Caco-2 (cell line): ENCODE measurements around the gene COP1. TPM values are rescaled to one million over a fixed set of nuclear protein-coding genes. Genes with fewer than 3 reads are reported as not detected.

ENCODE experiments used
- BruUV-seq: library from RNA; stranded (reverse); fragments of 400-500 nt; replicated peaks from 2 replicates; lab custom pipeline; 2021; lab: Mats Ljungman, UMichigan
- CTCF ChIA-PET: fragments of 300-600 bp; sonication (Branson Sonifier 250); formaldehyde crosslinking; loops from one replicate; lab custom pipeline; 2022; ENCODE audit warnings: antibody characterized with exemption; lab: Charles Lee
- POLR2A ChIA-PET: fragments of 300-600 bp; sonication (Branson Sonifier 250); formaldehyde crosslinking; loops from one replicate; lab custom pipeline; 2022; ENCODE audit warnings: antibody characterized with exemption; lab: Charles Lee
- DNase-seq, 2 experiments: peaks; one replicate each; pipeline versions ENCODE4 v3.0.0 to v3.0.0-alpha.2; 2020 to 2022
- H3K27me3 ChIP-seq: replicated peaks from 2 replicates; pipeline ENCODE4 v1.6.0; 2011; ENCODE audit warnings: low read length; ENCODE audit not compliant: control insufficient read depth, insufficient read depth
- H3K36me3 ChIP-seq: 2 replicates; pipeline ENCODE4 v1.5.1; 2011; ENCODE audit warnings: low read length; ENCODE audit not compliant: control insufficient read depth, insufficient read depth
- H3K4me1 ChIP-seq: fragments of 250-450 bp; sonication (Bioruptor Pico); 2 replicates; pipeline ENCODE4 v1.5.1; 2020; ENCODE audit warnings: mild to moderate bottlenecking
- H3K4me3 ChIP-seq: 2 replicates; pipeline ENCODE4 v1.5.1; 2011; ENCODE audit warnings: low read depth, mild to moderate bottlenecking, control low read depth, low read length
- H3K9me3 ChIP-seq: fragments of 250-450 bp; sonication (Bioruptor Pico); 2 replicates; pipeline ENCODE4 v1.5.1; 2020; ENCODE audit warnings: mild to moderate bottlenecking, moderate library complexity
- H3K27ac Mint-ChIP-seq: one replicate; pipeline ENCODE4 v1.8.0; 2022; ENCODE audit warnings: mixed read lengths; ENCODE audit not compliant: unreplicated experiment
- H3K27me3 Mint-ChIP-seq: one replicate; pipeline ENCODE4 v1.8.0; 2022; ENCODE audit warnings: mixed read lengths; ENCODE audit not compliant: insufficient read depth, unreplicated experiment
- H3K36me3 Mint-ChIP-seq: one replicate; pipeline ENCODE4 v1.8.0; 2022; ENCODE audit warnings: mild to moderate bottlenecking, mixed read lengths; ENCODE audit not compliant: insufficient read depth, unreplicated experiment
- H3K4me1 Mint-ChIP-seq: one replicate; pipeline ENCODE4 v1.8.0; 2022; ENCODE audit warnings: low read depth, mixed read lengths; ENCODE audit not compliant: unreplicated experiment
- H3K4me3 Mint-ChIP-seq: one replicate; pipeline ENCODE4 v1.8.0; 2022; ENCODE audit warnings: mild to moderate bottlenecking, moderate library complexity, mixed read lengths; ENCODE audit not compliant: unreplicated experiment
- H3K9me3 Mint-ChIP-seq: one replicate; pipeline ENCODE4 v1.8.0; 2022; ENCODE audit warnings: mixed read lengths; ENCODE audit not compliant: unreplicated experiment
- intact Hi-C: fragments of 100-400 bp; cut with micrococcal nuclease; formaldehyde crosslinking; loops from one replicate; pipeline ENCODE4 v1.10.0; 2022; ENCODE audit not compliant: unreplicated experiment
- total RNA-seq: library from RNA; stranded (reverse); gene quantifications from 2 replicates; pipeline ENCODE4 v1.2.3, GENCODE V29; 2022
- TF ChIP-seq, protein P1 (sequence below), 2 experiments: fragments of 200-600 bp in 1 of 2; IDR thresholded peaks; 1 replicate in 1 of 2; 2 replicates in 1 of 2; pipeline versions ENCODE4 v1.5.1 to v1.8.0; 2011 to 2022; ENCODE audit warnings: antibody characterized with exemption in 1 of 2, control low read depth in 1 of 2, inconsistent platforms in 1 of 2, low read depth in 1 of 2, low read length in 1 of 2, mild to moderate bottlenecking in 1 of 2, moderate library complexity in 1 of 2; ENCODE audit not compliant: insufficient read depth in 1 of 2, severe bottlenecking in 1 of 2, unreplicated experiment in 1 of 2

The COP1 gene
- total RNA-seq, 1 experiment from 2014 or later = 46.9 TPM

- Histone ChIP-seq H3K4me1 (0 out of 2 replicates have a peak, but pooled peaks cover 5% of the 10 kb centered on the region), H3K36me3 (no peaks in the 10 kb centered on the region), H3K9me3 (peaks cover 9% of the 10 kb centered on the region), H3K4me3 (no peak overlapping the region), H3K27me3 (no peaks in the 10 kb centered on the region)
- no peaks in the 10 kb centered on the region for H3K36me3 Mint-ChIP-seq
- H3K4me1 Mint-ChIP-seq = no peaks in the 10 kb centered on the region
- no TSS peak for BruUV-seq
- no peak for DNase-seq
- H3K4me3 Mint-ChIP-seq = no peak overlapping the region
- ChIA-PET CTCF (no interaction called here), POLR2A (no interaction called here)
- H3K27ac Mint-ChIP-seq = no peak overlapping the region
- TF ChIP-seq, protein P1, sequence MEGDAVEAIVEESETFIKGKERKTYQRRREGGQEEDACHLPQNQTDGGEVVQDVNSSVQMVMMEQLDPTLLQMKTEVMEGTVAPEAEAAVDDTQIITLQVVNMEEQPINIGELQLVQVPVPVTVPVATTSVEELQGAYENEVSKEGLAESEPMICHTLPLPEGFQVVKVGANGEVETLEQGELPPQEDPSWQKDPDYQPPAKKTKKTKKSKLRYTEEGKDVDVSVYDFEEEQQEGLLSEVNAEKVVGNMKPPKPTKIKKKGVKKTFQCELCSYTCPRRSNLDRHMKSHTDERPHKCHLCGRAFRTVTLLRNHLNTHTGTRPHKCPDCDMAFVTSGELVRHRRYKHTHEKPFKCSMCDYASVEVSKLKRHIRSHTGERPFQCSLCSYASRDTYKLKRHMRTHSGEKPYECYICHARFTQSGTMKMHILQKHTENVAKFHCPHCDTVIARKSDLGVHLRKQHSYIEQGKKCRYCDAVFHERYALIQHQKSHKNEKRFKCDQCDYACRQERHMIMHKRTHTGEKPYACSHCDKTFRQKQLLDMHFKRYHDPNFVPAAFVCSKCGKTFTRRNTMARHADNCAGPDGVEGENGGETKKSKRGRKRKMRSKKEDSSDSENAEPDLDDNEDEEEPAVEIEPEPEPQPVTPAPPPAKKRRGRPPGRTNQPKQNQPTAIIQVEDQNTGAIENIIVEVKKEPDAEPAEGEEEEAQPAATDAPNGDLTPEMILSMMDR (IDR thresholded peaks at IDR 0.05; ENCODE audit: insufficient read depth in 1 of 2, low read depth in 1 of 2, low read length in 1 of 2, severe bottlenecking in 1 of 2, unreplicated experiment in 1 of 2) = no peak
- peaks cover 24% of the 10 kb centered on the region for H3K9me3 Mint-ChIP-seq
- no peaks in the 10 kb centered on the region for H3K27me3 Mint-ChIP-seq
- intact Hi-C loops = no loop called here
Observed at GRCh38 chr1:175914115-175914514, 293.0 kb downstream of the COP1 start.

DNA sequence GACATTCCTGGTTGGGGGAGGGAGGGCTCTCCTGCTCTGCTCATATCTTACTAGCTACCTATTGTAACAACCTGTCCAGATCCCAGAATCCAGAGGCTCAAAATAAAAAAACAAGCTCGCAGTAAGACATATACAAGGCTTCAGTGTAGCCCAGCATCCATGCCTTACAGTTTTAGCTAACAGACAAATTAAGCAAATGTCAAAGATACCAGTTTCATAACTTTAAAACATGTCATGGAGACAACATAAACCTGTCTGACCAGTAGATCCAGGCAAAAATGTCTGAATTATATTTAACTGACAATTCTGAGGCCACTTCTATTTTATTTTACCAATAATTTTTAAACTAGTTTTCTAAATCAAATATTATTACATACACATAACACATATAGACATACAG lies 295.9 kb downstream of the COP1 start:
- BruUV-seq = no TSS peak
- H3K27me3 Mint-ChIP-seq = no peaks in the 10 kb centered on the region
- H3K36me3 Mint-ChIP-seq = no peaks in the 10 kb centered on the region
- no peaks in the 10 kb centered on the region for H3K36me3 ChIP-seq
- H3K4me1 ChIP-seq = no peaks in the 10 kb centered on the region
- peaks cover 9% of the 10 kb centered on the region for H3K9me3 ChIP-seq
- intact Hi-C loops = no loop called here
- H3K27me3 ChIP-seq = no peaks in the 10 kb centered on the region
- no peak overlapping the region for H3K4me3 Mint-ChIP-seq
- CTCF ChIA-PET = no interaction called here
- peaks cover 25% of the 10 kb centered on the region for H3K9me3 Mint-ChIP-seq
- H3K27ac Mint-ChIP-seq = no peak overlapping the region
- no peak for DNase-seq
- H3K4me1 Mint-ChIP-seq = no peaks in the 10 kb centered on the region
- no peak overlapping the region for H3K4me3 ChIP-seq
- TF ChIP-seq, protein P1 (IDR thresholded peaks at IDR 0.05; ENCODE audit: insufficient read depth in 1 of 2, low read depth in 1 of 2, low read length in 1 of 2, severe bottlenecking in 1 of 2, unreplicated experiment in 1 of 2) = no peak
- POLR2A ChIA-PET = no interaction called here

- no peak for DNase-seq
- Histone ChIP-seq H3K9me3 (peaks cover 4% of the 10 kb centered on the region), H3K36me3 (no peaks in the 10 kb centered on the region), H3K4me1 (no peaks in the 10 kb centered on the region), H3K4me3 (no peak overlapping the region), H3K27me3 (no peaks in the 10 kb centered on the region)
- TF ChIP-seq, protein P1 (IDR thresholded peaks at IDR 0.05; ENCODE audit: insufficient read depth in 1 of 2, low read depth in 1 of 2, low read length in 1 of 2, severe bottlenecking in 1 of 2, unreplicated experiment in 1 of 2) = no peak
- no peak overlapping the region for H3K27ac Mint-ChIP-seq
- H3K36me3 Mint-ChIP-seq = no peaks in the 10 kb centered on the region
- H3K9me3 Mint-ChIP-seq = peaks cover 19% of the 10 kb centered on the region
- intact Hi-C loops = no loop called here
- no TSS peak for BruUV-seq
- H3K4me1 Mint-ChIP-seq = no peaks in the 10 kb centered on the region
- no peak overlapping the region for H3K4me3 Mint-ChIP-seq
- no peaks in the 10 kb centered on the region for H3K27me3 Mint-ChIP-seq
- ChIA-PET CTCF (no interaction called here), POLR2A (no interaction called here)
Observed at GRCh38 chr1:175906370-175906769, 300.7 kb downstream of the COP1 start.
